GM12878 (cell line): ENCODE results near the gene PDGFC. TPM values are rescaled to one million over a fixed set of nuclear protein-coding genes. Genes with fewer than 3 reads are reported as not detected.

ENCODE experiments used
- E4F1 ChIP-seq: fragments of 450-650 bp; IDR thresholded peaks from 2 replicates; pipeline ENCODE4 v1.6.1; 2018; ENCODE audit warnings: borderline replicate concordance, mild to moderate bottlenecking; ENCODE audit not compliant: partially characterized antibody
- HDGF ChIP-seq: fragments of 450-650 bp; IDR thresholded peaks from 2 replicates; pipeline ENCODE4 v1.6.1; 2016; ENCODE audit warnings: antibody characterized with exemption
- IKZF2 ChIP-seq, 2 experiments: fragments of 450-650 bp; IDR thresholded peaks; 2 replicates each; pipeline ENCODE4 v1.6.1; 2017; ENCODE audit warnings: mild to moderate bottlenecking in 2 of 2, moderate library complexity in 2 of 2
- SMC3 ChIP-seq: IDR thresholded peaks from 2 replicates; pipeline ENCODE4 v1.6.1; 2011; ENCODE audit warnings: low read length, improper control_type of control experiment, borderline replicate concordance
- ZNF217 ChIP-seq: fragments of 450-650 bp; IDR thresholded peaks from 2 replicates; pipeline ENCODE4 v1.6.1; 2017; ENCODE audit warnings: antibody characterized with exemption, mild to moderate bottlenecking
- ZNF592 ChIP-seq: fragments of 450-650 bp; IDR thresholded peaks from 2 replicates; pipeline ENCODE4 v1.6.1; 2017; ENCODE audit warnings: mild to moderate bottlenecking, moderate library complexity
- polyA plus RNA-seq, 11 experiments: library from polyadenylated mRNA; depleted of rRNA in 4 of 11; unstranded in 6 of 11; stranded (reverse) in 5 of 11; fragments of >200 nt; fragmentation: Nextera tagmentation in 4 of 11; fragmentation: Illumina TruSeq in 1 of 11; extraction: Ambion mirVana in 4 of 11; extraction: Trizol in 1 of 11; gene quantifications; 1 replicate in 1 of 11; 2 replicates in 10 of 11; pipeline versions ENCODE4 v1.2.1 to v1.2.3, GENCODE V29; 2011 to 2016; ENCODE audit warnings: inconsistent platforms in 2 of 11, missing spikeins in 2 of 11, low read depth in 1 of 11
- total RNA-seq, 4 experiments: library from RNA; depleted of rRNA in 3 of 4; stranded (reverse); fragments of >200 nt in 3 of 4; fragmentation: Illumina TruSeq in 1 of 4; extraction: Trizol in 1 of 4; gene quantifications; 2 replicates each; pipeline versions ENCODE4 v1.2.1 to v1.2.3, GENCODE V29; 2013 to 2021

Gene PDGFC
- total and polyA plus RNA-seq, 10 of the 15 experiments (the other 5 are each of a cell fraction or from before 2014, with no cell fraction given) = 0.02 to 0.18 TPM; not detected in 8

- TF ChIP-seq ZNF592 (no peak), E4F1 (no peak), HDGF (no peak), SMC3 (no peak), ZNF217 (no peak), IKZF2 (IDR thresholded peaks at IDR 0.05) (no peak)
Measured at GRCh38 chr4:156972379-156973015, 898 bp upstream of the PDGFC start (continued).
